Lung (tissue), 12 donors: ENCODE measurements around the gene EPN2. TPM values are rescaled to one million over a fixed set of nuclear protein-coding genes. Genes with fewer than 3 reads are reported as not detected.

Experiments
- ATAC-seq: fragments of 200-7000 bp; cut with Tn5 transposase; one replicate; pipeline ENCODE4 v1.9.1; 2020; ENCODE audit warnings: moderate number of reproducible peaks; ENCODE audit not compliant: insufficient read depth, low FRiP score
- DNase-seq, 3 donors: peaks; one replicate each; pipeline ENCODE4 v3.0.0-alpha.2; 2013 to 2017
- H3K27ac ChIP-seq, 2 donors: one replicate each; pipeline ENCODE4 v1.5.1; 2013; ENCODE audit warnings: mild to moderate bottlenecking in 2 of 2, moderate library complexity in 2 of 2, control low read depth in 1 of 2, inconsistent platforms in 1 of 2, low read depth in 1 of 2, low read length in 1 of 2
- H3K27me3 ChIP-seq, 3 donors: one replicate each; pipeline ENCODE4 v1.5.1; 2013; ENCODE audit warnings: low read length in 2 of 3; ENCODE audit not compliant: control insufficient read depth in 3 of 3, insufficient read depth in 3 of 3
- H3K36me3 ChIP-seq, 4 donors: one replicate each; pipeline ENCODE4 v1.5.1; 2013; ENCODE audit warnings: low read length in 4 of 4, mild to moderate bottlenecking in 1 of 4, moderate library complexity in 1 of 4; ENCODE audit not compliant: control insufficient read depth in 4 of 4, insufficient read depth in 4 of 4
- H3K4me1 ChIP-seq, 5 donors: one replicate each; pipeline ENCODE4 v1.5.1; 2013; ENCODE audit warnings: low read length in 5 of 5, mild to moderate bottlenecking in 2 of 5, moderate library complexity in 1 of 5; ENCODE audit not compliant: control insufficient read depth in 5 of 5, insufficient read depth in 5 of 5
- H3K4me3 ChIP-seq: one replicate; pipeline ENCODE4 v1.5.1; 2013; ENCODE audit warnings: mild to moderate bottlenecking, control low read depth, moderate library complexity
- H3K9ac ChIP-seq, 2 donors: one replicate each; pipeline ENCODE4 v1.5.1; 2013; ENCODE audit warnings: low read length in 2 of 2, control low read depth in 1 of 2; ENCODE audit not compliant: insufficient read depth in 1 of 2
- H3K9me3 ChIP-seq, 4 donors: one replicate each; pipeline ENCODE4 v1.5.1; 2013; ENCODE audit warnings: low read length in 3 of 4, mild to moderate bottlenecking in 1 of 4, moderate library complexity in 1 of 4; ENCODE audit not compliant: control insufficient read depth in 4 of 4, insufficient read depth in 3 of 4
- CTCF ChIP-seq: IDR thresholded peaks from 2 replicates; pipeline ENCODE4 v1.5.1; 2012; ENCODE audit warnings: mild to moderate bottlenecking; ENCODE audit errors: control extremely low read depth, extremely low read depth
- WGBS, 2 donors: extraction: QIAGEN DNeasy Blood & Tissue Kit; methylation state at CpG; one replicate each; pipeline ENCODE4 v1.1.7; 2013; 5-methylcytosine and 5-hydroxymethylcytosine counted together
- polyA plus RNA-seq, 2 donors: library from polyadenylated mRNA; stranded (reverse); fragments of 200-250 nt; gene quantifications; one replicate each; pipeline ENCODE4 v1.2.1, GENCODE V29; 2013
- total RNA-seq, 2 donors: library from RNA; depleted of rRNA in 1 of 2; stranded (reverse); fragments of >200 nt in 1 of 2; gene quantifications; one replicate each; pipeline ENCODE4 v1.2.1, GENCODE V29; 2014 to 2021
- donor health status: control.
- donor health status: control.
- donor health status: Bipolar disorder and iron deficiency.
- donor health status: healthy.
- donor health status: DM: yes; HTN: yes; CAD: no.

EPN2 gene
- total and polyA plus RNA-seq, 4 donors: 16.7 to 73.7 (median 37.4) TPM

- TF ChIP-seq CTCF: no peak
- Histone ChIP-seq H3K4me1 (peaks cover 0 to 20% (median 5%) of the 10 kb centered on the region in 5 donors), H3K36me3 (no peaks in the 10 kb centered on the region), H3K9me3 (no peaks in the 10 kb centered on the region), H3K4me3 (no peak overlapping the region), H3K9ac (no peak overlapping the region), H3K27me3 (no peaks in the 10 kb centered on the region), H3K27ac (peak overlapping the region in 1 of 2 donors; percentile 37)
- WGBS, 2 donors: 39 to 62% methylated on average over 7 of the region's 7 CpGs
- ATAC-seq: peak; percentile 61
- DNase-seq: no peak
These were observed 133.4 kb downstream of the EPN2 start for GRCh38 chr17:19370493-19370960.

GRCh38 chr17:19371259-19372010 lies 134.3 kb downstream of the EPN2 start:
- TF ChIP-seq CTCF: no peak
- WGBS, 2 donors: 73% methylated on average over 7 of the region's 7 CpGs
- no peaks in the 10 kb centered on the region for H3K36me3 ChIP-seq
- no peaks in the 10 kb centered on the region for H3K27me3 ChIP-seq
- H3K9me3 ChIP-seq: no peaks in the 10 kb centered on the region
- H3K27ac ChIP-seq: peak overlapping the region in 1 of 2 donors; percentile 37
- no peak overlapping the region for H3K4me3 ChIP-seq
- no peak for DNase-seq
- no peak overlapping the region for H3K9ac ChIP-seq
- H3K4me1 ChIP-seq: peaks cover 0 to 20% (median 10%) of the 10 kb centered on the region in 5 donors
- no peak for ATAC-seq

- no peak for TF ChIP-seq CTCF
- ATAC-seq (no peak), DNase-seq (no peak)
- peaks cover 0 to 20% (median 13%) of the 10 kb centered on the region in 5 donors for H3K4me1 ChIP-seq
- 77 to 81% methylated on average over 9 of the region's 9 CpGs for WGBS, 2 donors
- H3K36me3 ChIP-seq: no peaks in the 10 kb centered on the region
- no peak overlapping the region for H3K9ac ChIP-seq
- no peaks in the 10 kb centered on the region for H3K9me3 ChIP-seq
- no peaks in the 10 kb centered on the region for H3K27me3 ChIP-seq
- no peak overlapping the region for H3K27ac ChIP-seq
- H3K4me3 ChIP-seq: no peak overlapping the region
These were observed 134.8 kb downstream of the EPN2 start for GRCh38 chr17:19372011-19372370.
